ENCODE results near the gene USP11.

GRCh38 chrX:47186096-47186740 is 46.6 kb upstream of the USP11 start:
- no peak for TF ChIP-seq CTCF (IDR thresholded peaks at IDR 0.05; ENCODE audit: low read depth, low read length)
- TF ChIP-seq EZH2phosphoT487 (IDR thresholded peaks at IDR 0.05; ENCODE audit: low read depth), result no peak
